ENCODE results near the gene OR2T29.
"Not testable (repeated sequence)": the region's sequence is repeated elsewhere in the genome, so short reads cannot be mapped to it uniquely, and the experiment has no call there.

Gene OR2T29

GRCh38 chr1:248562672-248563071 is at the start of gene OR2T29:
TSS of gene OR2T29 (minus strand) at chr1:248562772. CDS start at chr1:248559491, 3,281 bp downstream.
- not testable (repeated sequence) for DNase-seq (ENCODE audit: low spot score)

- no peak for DNase-seq (ENCODE audit: low spot score)
These were observed 49.4 kb upstream of the OR2T29 start for GRCh38 chr1:248611883-248612414.

GRCh38 chr1:248610301-248610700 is 47.7 kb upstream of the OR2T29 start:
- no peak for DNase-seq (ENCODE audit: low spot score)

- DNase-seq (ENCODE audit: low spot score) = no peak
These were observed 36.8 kb upstream of the OR2T29 start for GRCh38 chr1:248599396-248599795.

GRCh38 chr1:248597589-248597988 is 35.0 kb upstream of the OR2T29 start, which contains the start of gene OR2T10:
TSS of gene OR2T10 (minus strand) at chr1:248597700. CDS start at chr1:248593768, 3,932 bp downstream.
- DNase-seq (ENCODE audit: low spot score) = no peak

GRCh38 chr1:248596615-248597014 is 34.0 kb upstream of the OR2T29 start:
- DNase-seq (ENCODE audit: low spot score) = no peak

GRCh38 chr1:248593226-248593625 is 30.7 kb upstream of the OR2T29 start:
- DNase-seq (ENCODE audit: low spot score) = no peak

- no peak for DNase-seq (ENCODE audit: low spot score)
These were observed 30.1 kb upstream of the OR2T29 start for GRCh38 chr1:248592655-248593054.

GRCh38 chr1:248590055-248590454 is 27.5 kb upstream of the OR2T29 start:
- no peak for DNase-seq (ENCODE audit: low spot score)

GRCh38 chr1:248589334-248589733 is 26.8 kb upstream of the OR2T29 start:
- DNase-seq (ENCODE audit: low spot score) = no peak

- no peak for DNase-seq (ENCODE audit: low spot score)
These were observed 22.7 kb upstream of the OR2T29 start for GRCh38 chr1:248585266-248585665.

- no peak for DNase-seq (ENCODE audit: low spot score)
These were observed 13.8 kb upstream of the OR2T29 start for GRCh38 chr1:248576260-248576980.

GRCh38 chr1:248574657-248575056 is 12.1 kb upstream of the OR2T29 start, which contains the start of gene OR2T34:
TSS of gene OR2T34 (minus strand) at chr1:248574757. CDS start at chr1:248574757, 0 bp downstream.
- DNase-seq (ENCODE audit: low spot score) = not testable (repeated sequence)

GRCh38 chr1:248573856-248574255 is 11.3 kb upstream of the OR2T29 start:
- DNase-seq (ENCODE audit: low spot score) = not testable (repeated sequence)

- DNase-seq (ENCODE audit: low spot score) = not testable (repeated sequence)
These were observed 9.5 kb upstream of the OR2T29 start for GRCh38 chr1:248572049-248572448.

GRCh38 chr1:248570811-248571210 is 8.2 kb upstream of the OR2T29 start:
- DNase-seq (ENCODE audit: low spot score) = not testable (repeated sequence)

- not testable (repeated sequence) for DNase-seq (ENCODE audit: low spot score)
These were observed 6.5 kb upstream of the OR2T29 start for GRCh38 chr1:248569049-248569448.

GRCh38 chr1:248565530-248566373 is 3.2 kb upstream of the OR2T29 start:
- not testable (repeated sequence) for DNase-seq (ENCODE audit: low spot score)

GRCh38 chr1:248551027-248551426 is 11.5 kb downstream of the OR2T29 start:
- DNase-seq (ENCODE audit: low spot score) = not testable (repeated sequence)

- not testable (repeated sequence) for DNase-seq (ENCODE audit: low spot score)
These were observed 15.2 kb downstream of the OR2T29 start for GRCh38 chr1:248547383-248547782.

GRCh38 chr1:248537449-248537848 is 25.1 kb downstream of the OR2T29 start:
- DNase-seq (ENCODE audit: low spot score) = not testable (repeated sequence)

GRCh38 chr1:248521856-248522255 is 40.7 kb downstream of the OR2T29 start:
- DNase-seq (ENCODE audit: low spot score) = no peak
